Gastrocnemius medialis (tissue), 4 donors: Measurements from ENCODE around the gene MS4A4E. TPM values are rescaled to one million over a fixed set of nuclear protein-coding genes. Genes with fewer than 3 reads are reported as not detected.
A peak's percentile ranks its signal among the peaks of the same experiment; 100 is the strongest.

Source experiments
- ATAC-seq, 2 donors: fragments of 150-250 bp; one replicate each; pipeline ENCODE4 v1.9.1; 2016
- DNase-seq, 2 donors: peaks; one replicate each; pipeline ENCODE4 v3.0.0-alpha.2; 2019
- H3K27ac ChIP-seq, 4 donors: fragments of 200-600 bp; sonication (generic); 1 replicate in 1 of 4; 2 replicates in 3 of 4; pipeline ENCODE4 v1.5.1; 2016 to 2018; ENCODE audit warnings: mild to moderate bottlenecking in 2 of 4, moderate library complexity in 1 of 4
- H3K27me3 ChIP-seq, 3 donors: fragments of 200-600 bp; sonication (generic) in 2 of 3; 1 replicate in 1 of 3; 2 replicates in 2 of 3; pipeline versions ENCODE4 v1.5.1 to v1.6.0; 2016 to 2019; ENCODE audit warnings: mild to moderate bottlenecking in 1 of 3, moderate library complexity in 1 of 3
- H3K36me3 ChIP-seq, 2 donors: fragments of 200-600 bp; sonication (generic) in 1 of 2; one replicate each; pipeline ENCODE4 v1.5.1; 2017 to 2018
- H3K4me1 ChIP-seq, 2 donors: fragments of 200-600 bp; sonication (generic) in 1 of 2; one replicate each; pipeline ENCODE4 v1.5.1; 2016 to 2017; ENCODE audit warnings: mild to moderate bottlenecking in 2 of 2
- H3K4me3 ChIP-seq, 4 donors: fragments of 200-600 bp; sonication (generic) in 3 of 4; 1 replicate in 1 of 4; 2 replicates in 3 of 4; pipeline ENCODE4 v1.5.1; 2016 to 2019; ENCODE audit warnings: mild to moderate bottlenecking in 2 of 4
- H3K9me3 ChIP-seq, 3 donors: fragments of 200-600 bp; sonication (generic) in 2 of 3; 1 replicate in 1 of 3; 2 replicates in 2 of 3; pipeline ENCODE4 v1.5.1; 2016 to 2019
- CTCF ChIP-seq, 5 experiments: fragments of 450-650 bp in 3 of 5; fragments of 200-600 bp in 2 of 5; sonication (generic) in 2 of 5; IDR thresholded peaks in 4 of 5; conservative IDR thresholded peaks in 1 of 5; 1 replicate in 4 of 5; 2 replicates in 1 of 5; pipeline ENCODE4 v1.5.1; 2016 to 2019; ENCODE audit warnings: antibody characterized with exemption in 5 of 5, mild to moderate bottlenecking in 3 of 5, moderate library complexity in 3 of 5
- POLR2A ChIP-seq, 2 donors: fragments of 450-650 bp; IDR thresholded peaks; one replicate each; pipeline ENCODE4 v1.6.1; 2017; ENCODE audit warnings: antibody characterized with exemption in 2 of 2, mild to moderate bottlenecking in 2 of 2, moderate library complexity in 2 of 2
- in situ Hi-C, 4 donors: fragments of 200-750 bp; cut with MboI; loops; one replicate each; pipeline versions ENCODE4 v1.15.0 to v1.8.0; 2017; ENCODE audit warnings: low sequenced_read_pairs in 4 of 4
- intact Hi-C: fragments of 100-400 bp; cut with DNase I; formaldehyde crosslinking; loops from one replicate; pipeline ENCODE4 v1.15.1; 2023; ENCODE audit warnings: low total_unique reads
- total RNA-seq, 4 donors: library from RNA; depleted of rRNA; stranded (reverse); fragments of >200 nt; gene quantifications; one replicate each; pipeline versions ENCODE4 v1.1.0 to v1.2.3, GENCODE V29; 2016

The MS4A4E gene
- total RNA-seq, 4 donors from 2014 or later, result 2.8 TPM; not detected in 3

DNA sequence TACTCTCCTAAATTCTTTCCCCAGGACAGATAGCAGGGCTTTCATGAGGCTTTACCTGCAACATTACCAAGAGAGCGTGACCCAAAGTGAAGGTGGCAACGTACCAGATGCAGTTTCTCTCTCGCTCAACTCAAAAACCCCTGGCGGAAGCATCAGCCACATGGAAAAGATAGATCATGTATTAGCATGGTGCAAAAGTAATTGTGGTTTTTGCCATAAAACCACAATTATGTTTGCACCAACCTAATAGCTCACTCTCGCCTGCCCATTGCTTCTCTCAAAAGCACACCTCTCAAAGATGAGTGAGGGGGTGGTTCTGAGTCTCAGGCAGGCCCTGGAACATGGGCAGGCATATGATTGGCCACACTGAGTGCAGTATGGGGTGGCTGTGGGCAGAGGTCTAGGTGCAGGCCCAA lies 67.1 kb downstream of the MS4A4E start:
- no peak overlapping the region for H3K4me3 ChIP-seq
- ATAC-seq, result no peak
- in situ Hi-C loops, result loop anchor here in 1 of 4 donors (25.0 kb wide), 1 partner anchor 89 kb away; the partner anchor contains the start of gene MS4A2
- no peaks in the 10 kb centered on the region for H3K9me3 ChIP-seq
- intact Hi-C loops, result no loop called here
- DNase-seq, result no peak
- H3K36me3 ChIP-seq, result no peaks in the 10 kb centered on the region
- TF ChIP-seq POLR2A (IDR thresholded peaks at IDR 0.05), result no peak
- no peak overlapping the region for H3K27ac ChIP-seq
- H3K27me3 ChIP-seq, result no peaks in the 10 kb centered on the region
- H3K4me1 ChIP-seq, result no peaks in the 10 kb centered on the region

GRCh38 chr11:60172011-60172410 lies 70.9 kb downstream of the MS4A4E start:
- H3K27ac ChIP-seq, result no peak overlapping the region
- in situ Hi-C loops (no loop called here), intact Hi-C loops (no loop called here)
- H3K4me1 ChIP-seq, result no peaks in the 10 kb centered on the region
- ATAC-seq (no peak), DNase-seq (no peak)
- no peak overlapping the region for H3K4me3 ChIP-seq
- H3K9me3 ChIP-seq, result no peaks in the 10 kb centered on the region
- TF ChIP-seq POLR2A (IDR thresholded peaks at IDR 0.05) (no peak), CTCF (IDR thresholded peaks at IDR 0.05 in 4 of 5, conservative IDR thresholded peaks at IDR 0.05 in 1 of 5) (no peak)
- no peaks in the 10 kb centered on the region for H3K36me3 ChIP-seq
- H3K27me3 ChIP-seq, result no peaks in the 10 kb centered on the region

GRCh38 chr11:60170566-60170965 lies 72.4 kb downstream of the MS4A4E start:
- Histone ChIP-seq H3K4me3 (no peak overlapping the region), H3K27ac (no peak overlapping the region), H3K27me3 (no peaks in the 10 kb centered on the region), H3K9me3 (no peaks in the 10 kb centered on the region), H3K36me3 (no peaks in the 10 kb centered on the region), H3K4me1 (no peaks in the 10 kb centered on the region)
- intact Hi-C loops, result no loop called here
- ATAC-seq (no peak), DNase-seq (no peak)
- TF ChIP-seq POLR2A (IDR thresholded peaks at IDR 0.05) (no peak), CTCF (IDR thresholded peaks at IDR 0.05 in 4 of 5, conservative IDR thresholded peaks at IDR 0.05 in 1 of 5) (no peak)
- in situ Hi-C loops, result no loop called here

GRCh38 chr11:60169264-60169915 lies 73.5 kb downstream of the MS4A4E start:
- H3K36me3 ChIP-seq, result no peaks in the 10 kb centered on the region
- H3K9me3 ChIP-seq, result no peaks in the 10 kb centered on the region
- peak in 1 of 2 donors; percentile 41 for ATAC-seq
- in situ Hi-C loops (no loop called here), intact Hi-C loops (no loop called here)
- TF ChIP-seq CTCF (IDR thresholded peaks at IDR 0.05 in 4 of 5, conservative IDR thresholded peaks at IDR 0.05 in 1 of 5), result peak in 3 of 5 experiments; percentile 14 to 26 (median 15)
- no peak for TF ChIP-seq POLR2A (IDR thresholded peaks at IDR 0.05)
- no peaks in the 10 kb centered on the region for H3K27me3 ChIP-seq
- no peak overlapping the region for H3K4me3 ChIP-seq
- DNase-seq, result no peak
- no peak overlapping the region for H3K27ac ChIP-seq
- H3K4me1 ChIP-seq, result no peaks in the 10 kb centered on the region

GRCh38 chr11:60168306-60168705 lies 74.6 kb downstream of the MS4A4E start:
- Histone ChIP-seq H3K36me3 (no peaks in the 10 kb centered on the region), H3K9me3 (no peaks in the 10 kb centered on the region), H3K27ac (no peak overlapping the region), H3K27me3 (no peaks in the 10 kb centered on the region), H3K4me3 (no peak overlapping the region), H3K4me1 (no peaks in the 10 kb centered on the region)
- intact Hi-C loops, result no loop called here
- no peak for TF ChIP-seq CTCF (IDR thresholded peaks at IDR 0.05 in 4 of 5, conservative IDR thresholded peaks at IDR 0.05 in 1 of 5)
- no peak for TF ChIP-seq POLR2A (IDR thresholded peaks at IDR 0.05)
- ATAC-seq (no peak), DNase-seq (no peak)
- in situ Hi-C loops, result no loop called here
